GM10266 (cell line): Measurements from ENCODE around the gene GYS1.

Source experiments
- DNase-seq: peaks from one replicate; pipeline ENCODE4 v3.0.0; 2012; ENCODE audit errors: extremely low spot score
- CTCF ChIP-seq: IDR thresholded peaks from 2 replicates; pipeline ENCODE4 v1.5.1; 2012; ENCODE audit warnings: mild to moderate bottlenecking, low read depth; ENCODE audit not compliant: control insufficient read depth, insufficient read depth; ENCODE audit errors: missing control alignments

Gene GYS1

GRCh38 chr19:49009828-49010227 lies 16.7 kb upstream of the GYS1 start:
- no peak for TF ChIP-seq CTCF
- DNase-seq, result peak; percentile 13

- DNase-seq, result no peak
- TF ChIP-seq CTCF, result no peak
These were observed 13.8 kb upstream of the GYS1 start for GRCh38 chr19:49006905-49007304.

GRCh38 chr19:49004964-49005614 lies 12.0 kb upstream of the GYS1 start:
- no peak for TF ChIP-seq CTCF

GRCh38 chr19:49004133-49004532 lies 11.0 kb upstream of the GYS1 start:
- TF ChIP-seq CTCF, result no peak
- DNase-seq, result no peak

More at GRCh38 chr19:49004964-49005614, 12.0 kb upstream of the GYS1 start:
- DNase-seq, result no peak

GRCh38 chr19:48999481-49000325 lies 6.6 kb upstream of the GYS1 start:
- peak; percentile 59 for TF ChIP-seq CTCF
- no peak for DNase-seq

GRCh38 chr19:48997972-48998371 lies 4.9 kb upstream of the GYS1 start:
- peak; percentile 61 for TF ChIP-seq CTCF
- no peak for DNase-seq

- no peak for DNase-seq
- no peak for TF ChIP-seq CTCF
These were observed 902 bp upstream of the GYS1 start for GRCh38 chr19:48994035-48994386.
